Calu3 (cell line): ENCODE measurements around the gene GABRB1. TPM values are rescaled to one million over a fixed set of nuclear protein-coding genes. Genes with fewer than 3 reads are reported as not detected.

ENCODE experiments used
- BruUV-seq: library from RNA; stranded (reverse); fragments of 400-500 nt; replicated peaks from 2 replicates; lab custom pipeline; 2021; lab: Mats Ljungman, UMichigan
- CTCF ChIA-PET: fragments of 300-600 bp; sonication (Branson Sonifier 250); formaldehyde crosslinking; loops from one replicate; lab custom pipeline; 2022; ENCODE audit warnings: antibody characterized with exemption; lab: Charles Lee
- DNase-seq: peaks from one replicate; pipeline ENCODE4 v3.0.0; 2022
- H3K27ac Mint-ChIP-seq: one replicate; pipeline ENCODE4 v1.8.0; 2022; ENCODE audit warnings: mixed read lengths; ENCODE audit not compliant: unreplicated experiment
- H3K27me3 Mint-ChIP-seq: one replicate; pipeline ENCODE4 v1.8.0; 2022; ENCODE audit warnings: mixed read lengths; ENCODE audit not compliant: unreplicated experiment
- H3K36me3 Mint-ChIP-seq: one replicate; pipeline ENCODE4 v1.8.0; 2022; ENCODE audit warnings: mild to moderate bottlenecking, moderate library complexity, mixed read lengths; ENCODE audit not compliant: insufficient read depth, unreplicated experiment
- H3K4me1 Mint-ChIP-seq: one replicate; pipeline ENCODE4 v1.8.0; 2022; ENCODE audit warnings: mild to moderate bottlenecking, low read depth, mixed read lengths; ENCODE audit not compliant: unreplicated experiment
- H3K4me3 Mint-ChIP-seq: one replicate; pipeline ENCODE4 v1.8.0; 2022; ENCODE audit warnings: mild to moderate bottlenecking, low read depth, moderate library complexity, mixed read lengths; ENCODE audit not compliant: unreplicated experiment
- H3K9me3 Mint-ChIP-seq: one replicate; pipeline ENCODE4 v1.8.0; 2022; ENCODE audit warnings: low read depth, mixed read lengths; ENCODE audit not compliant: unreplicated experiment
- intact Hi-C: fragments of 100-400 bp; cut with micrococcal nuclease; formaldehyde crosslinking; loops from one replicate; pipeline ENCODE4 v1.10.0; 2022; ENCODE audit not compliant: unreplicated experiment
- total RNA-seq: library from RNA; stranded (reverse); gene quantifications from 2 replicates; pipeline ENCODE4 v1.2.3, GENCODE V29; 2022
- TF ChIP-seq, protein P1 (sequence below): fragments of 200-600 bp; IDR thresholded peaks from one replicate; pipeline ENCODE4 v1.8.0; 2022; ENCODE audit warnings: antibody characterized with exemption; ENCODE audit not compliant: unreplicated experiment

Gene GABRB1
- total RNA-seq, 1 experiment from 2014 or later = not detected

GRCh38 chr4:47210828-47211227 lies 179.5 kb downstream of the GABRB1 start:
- peaks cover 21% of the 10 kb centered on the region for H3K4me1 Mint-ChIP-seq
- DNase-seq = no peak
- no peaks in the 10 kb centered on the region for H3K36me3 Mint-ChIP-seq
- no TSS peak for BruUV-seq
- peak overlapping the region; percentile 20 for H3K27ac Mint-ChIP-seq
- no peaks in the 10 kb centered on the region for H3K27me3 Mint-ChIP-seq
- H3K9me3 Mint-ChIP-seq = no peaks in the 10 kb centered on the region
- CTCF ChIA-PET = no interaction called here
- H3K4me3 Mint-ChIP-seq = no peak overlapping the region
- TF ChIP-seq, protein P1, sequence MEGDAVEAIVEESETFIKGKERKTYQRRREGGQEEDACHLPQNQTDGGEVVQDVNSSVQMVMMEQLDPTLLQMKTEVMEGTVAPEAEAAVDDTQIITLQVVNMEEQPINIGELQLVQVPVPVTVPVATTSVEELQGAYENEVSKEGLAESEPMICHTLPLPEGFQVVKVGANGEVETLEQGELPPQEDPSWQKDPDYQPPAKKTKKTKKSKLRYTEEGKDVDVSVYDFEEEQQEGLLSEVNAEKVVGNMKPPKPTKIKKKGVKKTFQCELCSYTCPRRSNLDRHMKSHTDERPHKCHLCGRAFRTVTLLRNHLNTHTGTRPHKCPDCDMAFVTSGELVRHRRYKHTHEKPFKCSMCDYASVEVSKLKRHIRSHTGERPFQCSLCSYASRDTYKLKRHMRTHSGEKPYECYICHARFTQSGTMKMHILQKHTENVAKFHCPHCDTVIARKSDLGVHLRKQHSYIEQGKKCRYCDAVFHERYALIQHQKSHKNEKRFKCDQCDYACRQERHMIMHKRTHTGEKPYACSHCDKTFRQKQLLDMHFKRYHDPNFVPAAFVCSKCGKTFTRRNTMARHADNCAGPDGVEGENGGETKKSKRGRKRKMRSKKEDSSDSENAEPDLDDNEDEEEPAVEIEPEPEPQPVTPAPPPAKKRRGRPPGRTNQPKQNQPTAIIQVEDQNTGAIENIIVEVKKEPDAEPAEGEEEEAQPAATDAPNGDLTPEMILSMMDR = no peak
- intact Hi-C loops = no loop called here

DNA sequence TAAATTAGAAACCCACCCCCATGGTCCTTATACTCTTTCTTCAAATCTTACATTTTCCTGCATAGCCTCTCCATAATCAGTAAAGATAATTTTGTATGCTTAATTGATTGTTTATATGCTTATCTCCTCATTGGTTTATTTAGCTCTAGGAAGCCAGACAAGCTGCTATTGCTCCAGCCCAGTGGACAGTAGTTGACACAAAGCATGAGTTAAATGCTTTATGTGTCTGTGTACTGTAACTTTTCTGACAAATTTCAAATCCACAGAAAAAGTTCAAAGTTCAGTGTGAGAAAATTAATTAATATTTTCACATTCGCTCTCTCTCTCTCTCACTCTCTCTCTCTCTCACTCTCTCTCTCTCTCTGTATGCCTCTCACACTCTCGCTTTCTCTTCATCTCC lies 181.7 kb downstream of the GABRB1 start:
- CTCF ChIA-PET = interaction anchor here (0.7 kb wide), 2 partner anchors 339 to 340 kb away, joined by 3 read pairs; no protein-coding TSS in a partner anchor
- Mint-ChIP-seq H3K36me3 (no peaks in the 10 kb centered on the region), H3K27me3 (no peaks in the 10 kb centered on the region), H3K9me3 (no peaks in the 10 kb centered on the region), H3K4me1 (peaks cover 21% of the 10 kb centered on the region), H3K4me3 (no peak overlapping the region), H3K27ac (peak overlapping the region; percentile 88)
- BruUV-seq = no TSS peak
- intact Hi-C loops = no loop called here
- no peak for DNase-seq
- TF ChIP-seq, protein P1 = no peak

DNA sequence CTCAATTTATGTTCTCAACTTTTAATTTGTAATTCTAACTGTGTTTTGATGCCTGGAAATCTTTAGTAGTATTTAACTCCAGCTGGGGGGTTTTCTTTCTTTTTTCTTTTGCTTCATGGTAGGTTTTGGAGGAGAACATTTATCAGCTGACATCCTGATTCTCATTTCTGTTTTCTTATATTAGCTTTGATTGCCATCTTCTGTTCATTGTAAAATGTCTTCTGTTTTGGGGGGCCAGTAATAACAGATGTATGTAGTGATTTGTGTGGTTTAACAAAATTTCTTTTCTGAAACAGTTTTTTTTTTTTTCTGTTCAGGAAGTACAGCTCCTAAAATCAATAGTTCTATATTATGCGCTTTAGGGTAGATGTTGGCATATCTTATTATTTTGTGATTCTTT lies 182.2 kb downstream of the GABRB1 start:
- no peak for DNase-seq
- CTCF ChIA-PET = interaction anchor here (0.7 kb wide), 2 partner anchors 338 to 339 kb away, joined by 3 read pairs; no protein-coding TSS in a partner anchor
- peak overlapping the region; percentile 32 for H3K4me3 Mint-ChIP-seq
- H3K36me3 Mint-ChIP-seq = no peaks in the 10 kb centered on the region
- H3K27me3 Mint-ChIP-seq = no peaks in the 10 kb centered on the region
- H3K9me3 Mint-ChIP-seq = no peaks in the 10 kb centered on the region
- peak overlapping the region; percentile 88 for H3K27ac Mint-ChIP-seq
- intact Hi-C loops = no loop called here
- H3K4me1 Mint-ChIP-seq = peaks cover 21% of the 10 kb centered on the region
- BruUV-seq = no TSS peak
- TF ChIP-seq, protein P1 = no peak

- H3K27me3 Mint-ChIP-seq = no peaks in the 10 kb centered on the region
- H3K27ac Mint-ChIP-seq = peak overlapping the region; percentile 88
- BruUV-seq = no TSS peak
- intact Hi-C loops = no loop called here
- peaks cover 21% of the 10 kb centered on the region for H3K4me1 Mint-ChIP-seq
- TF ChIP-seq, protein P1 = no peak
- H3K9me3 Mint-ChIP-seq = no peaks in the 10 kb centered on the region
- DNase-seq = peak; percentile 30
- peak overlapping the region; percentile 32 for H3K4me3 Mint-ChIP-seq
- H3K36me3 Mint-ChIP-seq = no peaks in the 10 kb centered on the region
- CTCF ChIA-PET = interaction anchor here (0.7 kb wide), 1 partner anchor 339 kb away, joined by 3 read pairs; no protein-coding TSS in a partner anchor
These were observed 182.6 kb downstream of the GABRB1 start for GRCh38 chr4:47213971-47214370.
